ENCODE results near the gene DCHS1.

DNA sequence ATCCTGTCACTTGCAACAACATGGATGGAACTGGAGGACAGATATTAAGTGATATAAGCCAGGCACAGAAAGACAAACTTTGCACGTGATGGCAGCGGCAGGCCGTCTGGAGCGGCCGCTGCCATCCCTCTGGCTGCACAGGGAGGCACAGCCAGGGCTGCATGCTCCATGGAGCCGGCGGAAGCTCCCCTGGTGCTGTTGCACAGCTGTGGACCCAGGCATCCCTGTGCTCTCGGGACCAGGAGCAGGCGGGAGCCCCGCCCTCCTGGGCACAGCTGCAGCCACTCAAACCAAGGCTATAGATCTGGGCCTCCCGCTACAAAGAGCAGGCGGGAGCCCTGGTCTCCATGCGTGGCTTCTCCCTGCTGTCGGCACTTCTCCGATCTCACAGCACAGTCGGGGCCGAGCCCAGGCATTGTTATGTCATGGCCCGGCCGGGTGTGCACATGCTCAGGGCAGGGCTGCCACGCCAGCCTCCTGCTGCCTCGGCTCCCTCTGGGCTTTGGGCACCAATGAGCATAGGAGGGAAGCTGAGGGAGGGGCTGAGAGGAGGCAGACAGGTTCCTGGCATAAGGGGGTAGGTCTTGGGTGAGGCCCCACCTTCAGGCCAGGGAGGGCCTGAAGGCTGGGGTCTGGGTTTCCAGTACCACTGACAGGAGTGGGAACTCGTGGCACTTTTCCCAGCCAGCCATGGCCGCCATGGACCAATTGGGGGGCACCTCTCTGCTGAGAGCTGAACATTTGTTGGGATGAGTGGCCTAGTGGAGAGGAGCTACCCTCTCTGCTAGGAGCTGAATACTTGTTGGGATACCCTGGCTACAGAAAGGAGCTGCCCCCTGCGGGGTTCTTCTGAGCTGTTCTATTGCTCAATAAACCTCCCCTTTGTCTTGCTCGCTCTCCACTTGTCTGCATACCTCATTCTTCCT lies 68.9 kb downstream of the DCHS1 start:
- TF ChIP-seq POLR2AphosphoS5 (IDR thresholded peaks at IDR 0.05) (no peak), EP300 (IDR thresholded peaks at IDR 0.05; ENCODE audit: low read depth) (no peak)
- TF ChIP-seq, protein P1, sequence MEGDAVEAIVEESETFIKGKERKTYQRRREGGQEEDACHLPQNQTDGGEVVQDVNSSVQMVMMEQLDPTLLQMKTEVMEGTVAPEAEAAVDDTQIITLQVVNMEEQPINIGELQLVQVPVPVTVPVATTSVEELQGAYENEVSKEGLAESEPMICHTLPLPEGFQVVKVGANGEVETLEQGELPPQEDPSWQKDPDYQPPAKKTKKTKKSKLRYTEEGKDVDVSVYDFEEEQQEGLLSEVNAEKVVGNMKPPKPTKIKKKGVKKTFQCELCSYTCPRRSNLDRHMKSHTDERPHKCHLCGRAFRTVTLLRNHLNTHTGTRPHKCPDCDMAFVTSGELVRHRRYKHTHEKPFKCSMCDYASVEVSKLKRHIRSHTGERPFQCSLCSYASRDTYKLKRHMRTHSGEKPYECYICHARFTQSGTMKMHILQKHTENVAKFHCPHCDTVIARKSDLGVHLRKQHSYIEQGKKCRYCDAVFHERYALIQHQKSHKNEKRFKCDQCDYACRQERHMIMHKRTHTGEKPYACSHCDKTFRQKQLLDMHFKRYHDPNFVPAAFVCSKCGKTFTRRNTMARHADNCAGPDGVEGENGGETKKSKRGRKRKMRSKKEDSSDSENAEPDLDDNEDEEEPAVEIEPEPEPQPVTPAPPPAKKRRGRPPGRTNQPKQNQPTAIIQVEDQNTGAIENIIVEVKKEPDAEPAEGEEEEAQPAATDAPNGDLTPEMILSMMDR (IDR thresholded peaks at IDR 0.05): no peak
